ENCODE results near the gene ACTL6B. TPM values are rescaled to one million over a fixed set of nuclear protein-coding genes. Genes with fewer than 3 reads are reported as not detected.

The ACTL6B gene
- polyA plus RNA-seq, 1 donor (not counting 4 experiments of a cell fraction or from before 2014, with no cell fraction given), result not detected

DNA sequence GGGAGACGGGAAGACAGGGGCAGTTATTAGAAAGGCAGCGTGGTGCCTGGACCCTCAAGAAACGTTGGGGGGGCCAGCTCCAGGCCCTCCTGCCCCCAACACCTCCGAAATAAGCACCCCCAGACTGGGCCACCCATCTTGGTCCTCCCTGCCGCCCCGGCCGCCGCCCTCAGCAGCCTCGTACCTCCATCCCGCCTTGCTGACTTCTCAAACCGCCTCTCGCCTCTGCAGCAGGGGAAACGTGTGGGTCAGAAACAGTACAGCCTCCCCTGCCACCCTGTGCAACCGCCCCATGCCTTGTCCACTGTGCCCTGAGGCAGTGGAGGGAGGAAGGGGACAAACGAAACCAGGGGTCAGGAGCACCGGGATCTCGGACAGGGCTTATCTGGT lies 30.6 kb upstream of the ACTL6B start:
- Histone ChIP-seq H3K79me2 (ENCODE audit: control insufficient read depth, insufficient read depth, low read length) (peaks cover 32% of the 10 kb centered on the region), H3K27ac (ENCODE audit: control insufficient read depth, insufficient read depth, low read length) (no peak overlapping the region), H2AFZ (ENCODE audit: control insufficient read depth, low read length) (no peak overlapping the region), H3K4me2 (ENCODE audit: control insufficient read depth, extremely low read depth, insufficient read depth, low read depth, low read length) (no peak overlapping the region), H3K4me3 (ENCODE audit: control insufficient read depth in 2 of 3, extremely low read depth in 1 of 3, insufficient read depth in 2 of 3, low read depth in 1 of 3, low read length in 3 of 3) (no peak overlapping the region), H4K20me1 (ENCODE audit: control insufficient read depth, extremely low read depth, insufficient read depth, low read length) (peaks cover 13% of the 10 kb centered on the region), H3K9ac (ENCODE audit: control insufficient read depth, extremely low read depth, insufficient read depth, low read length) (no peak overlapping the region), H3K9me1 (ENCODE audit: control insufficient read depth, extremely low read depth, insufficient read depth, low read length) (no peaks in the 10 kb centered on the region), H3K4me1 (ENCODE audit: control insufficient read depth, extremely low read depth, insufficient read depth, low read length) (peaks cover 2% of the 10 kb centered on the region), H3K9me3 (ENCODE audit: control insufficient read depth, low read depth, low read length) (no peaks in the 10 kb centered on the region), H3K27me3 (ENCODE audit: control insufficient read depth, extremely low read depth, insufficient read depth, low read length) (no peaks in the 10 kb centered on the region), H3K36me3 (ENCODE audit: control insufficient read depth in 2 of 2, extremely low read depth in 1 of 2, insufficient read depth in 2 of 2, low read length in 2 of 2) (peaks cover 14 to 22% of the 10 kb centered on the region in 2 experiments)
- DNase-seq (ENCODE audit: low read depth, low spot score) (no peak), FAIRE-seq (no peak)
- dilution Hi-C loops (cut with MboI; ENCODE audit: extremely low pct_ligation_motif_present, low sequenced_read_pairs), result no loop called here
- no peak for TF ChIP-seq EZH2 (IDR thresholded peaks at IDR 0.05; ENCODE audit: low read length)

DNA sequence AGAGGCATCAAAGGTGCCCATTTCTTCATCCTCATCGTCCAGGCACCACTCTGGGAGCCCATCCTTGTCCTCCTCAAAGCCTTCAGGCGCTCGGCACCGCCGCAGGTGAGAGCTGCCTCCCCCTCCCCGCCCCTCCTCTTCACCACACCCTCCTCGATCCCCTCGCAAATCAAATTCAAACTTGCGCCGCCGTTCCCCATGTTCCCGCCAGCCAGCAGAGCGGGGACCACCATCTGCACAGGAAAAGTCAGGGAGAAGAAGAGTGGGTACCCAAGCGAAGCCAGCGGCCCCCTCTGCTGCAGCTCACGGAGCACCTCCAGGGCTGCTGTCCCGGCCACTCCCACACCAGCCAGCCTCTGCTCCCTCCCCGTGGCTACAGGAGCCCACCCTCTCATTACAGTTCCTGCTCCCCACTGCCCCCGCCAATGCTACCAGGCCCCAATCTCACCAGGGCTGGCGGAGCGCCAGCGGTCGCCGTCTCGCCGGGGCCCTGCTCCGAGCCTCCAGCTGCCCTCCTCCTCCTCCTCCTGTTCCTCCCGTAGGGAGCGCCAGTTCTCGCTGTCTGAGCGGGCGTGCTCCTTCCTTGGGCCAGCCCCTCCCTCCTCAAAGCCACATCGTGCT lies 30.1 kb upstream of the ACTL6B start:
- dilution Hi-C loops (cut with MboI; ENCODE audit: extremely low pct_ligation_motif_present, low sequenced_read_pairs), result no loop called here
- H4K20me1 ChIP-seq (ENCODE audit: control insufficient read depth, extremely low read depth, insufficient read depth, low read length), result peaks cover 8% of the 10 kb centered on the region
- no peak for TF ChIP-seq EZH2 (IDR thresholded peaks at IDR 0.05; ENCODE audit: low read length)
- TF ChIP-seq, protein P1, sequence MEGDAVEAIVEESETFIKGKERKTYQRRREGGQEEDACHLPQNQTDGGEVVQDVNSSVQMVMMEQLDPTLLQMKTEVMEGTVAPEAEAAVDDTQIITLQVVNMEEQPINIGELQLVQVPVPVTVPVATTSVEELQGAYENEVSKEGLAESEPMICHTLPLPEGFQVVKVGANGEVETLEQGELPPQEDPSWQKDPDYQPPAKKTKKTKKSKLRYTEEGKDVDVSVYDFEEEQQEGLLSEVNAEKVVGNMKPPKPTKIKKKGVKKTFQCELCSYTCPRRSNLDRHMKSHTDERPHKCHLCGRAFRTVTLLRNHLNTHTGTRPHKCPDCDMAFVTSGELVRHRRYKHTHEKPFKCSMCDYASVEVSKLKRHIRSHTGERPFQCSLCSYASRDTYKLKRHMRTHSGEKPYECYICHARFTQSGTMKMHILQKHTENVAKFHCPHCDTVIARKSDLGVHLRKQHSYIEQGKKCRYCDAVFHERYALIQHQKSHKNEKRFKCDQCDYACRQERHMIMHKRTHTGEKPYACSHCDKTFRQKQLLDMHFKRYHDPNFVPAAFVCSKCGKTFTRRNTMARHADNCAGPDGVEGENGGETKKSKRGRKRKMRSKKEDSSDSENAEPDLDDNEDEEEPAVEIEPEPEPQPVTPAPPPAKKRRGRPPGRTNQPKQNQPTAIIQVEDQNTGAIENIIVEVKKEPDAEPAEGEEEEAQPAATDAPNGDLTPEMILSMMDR (optimal IDR thresholded peaks at IDR 0.05 in 1 of 3, IDR thresholded peaks at IDR 0.05 in 1 of 3, conservative IDR thresholded peaks at IDR 0.05 in 1 of 3; ENCODE audit: extremely low read depth in 1 of 3, insufficient read depth in 2 of 3, low read length in 3 of 3), result no peak
- H3K9ac ChIP-seq (ENCODE audit: control insufficient read depth, extremely low read depth, insufficient read depth, low read length), result no peak overlapping the region
- no peaks in the 10 kb centered on the region for H3K27me3 ChIP-seq (ENCODE audit: control insufficient read depth, extremely low read depth, insufficient read depth, low read length)
- H3K9me3 ChIP-seq (ENCODE audit: control insufficient read depth, low read depth, low read length), result no peaks in the 10 kb centered on the region
- H3K4me2 ChIP-seq (ENCODE audit: control insufficient read depth, extremely low read depth, insufficient read depth, low read depth, low read length), result no peak overlapping the region
- H3K36me3 ChIP-seq (ENCODE audit: control insufficient read depth in 2 of 2, extremely low read depth in 1 of 2, insufficient read depth in 2 of 2, low read length in 2 of 2), result peaks cover 14 to 25% of the 10 kb centered on the region in 2 experiments
- H3K27ac ChIP-seq (ENCODE audit: control insufficient read depth, insufficient read depth, low read length), result no peak overlapping the region
- no peaks in the 10 kb centered on the region for H3K4me1 ChIP-seq (ENCODE audit: control insufficient read depth, extremely low read depth, insufficient read depth, low read length)
- H2AFZ ChIP-seq (ENCODE audit: control insufficient read depth, low read length), result no peak overlapping the region
- H3K79me2 ChIP-seq (ENCODE audit: control insufficient read depth, insufficient read depth, low read length), result peaks cover 27% of the 10 kb centered on the region
- no peak for FAIRE-seq
- no peak overlapping the region for H3K4me3 ChIP-seq (ENCODE audit: control insufficient read depth in 2 of 3, extremely low read depth in 1 of 3, insufficient read depth in 2 of 3, low read depth in 1 of 3, low read length in 3 of 3)
- no peaks in the 10 kb centered on the region for H3K9me1 ChIP-seq (ENCODE audit: control insufficient read depth, extremely low read depth, insufficient read depth, low read length)
- no peak for DNase-seq (ENCODE audit: low read depth, low spot score)
